Measurements from ENCODE around the gene YTHDC1. TPM values are rescaled to one million over a fixed set of nuclear protein-coding genes. Genes with fewer than 3 reads are reported as not detected.

The YTHDC1 gene
- total and polyA plus RNA-seq, 2 of the 13 experiments (the other 11 are each of a cell fraction or from before 2014, with no cell fraction given) = 37.3 to 56.8 TPM

- TF ChIP-seq PAXIP1 (CRISPR knock-in tag; conservative IDR thresholded peaks at IDR 0.05) (no peak), ZNF652 (CRISPR knock-in tag; IDR thresholded peaks at IDR 0.05; ENCODE audit: borderline replicate concordance, low read depth) (no peak), ELF3 (CRISPR knock-in tag; IDR thresholded peaks at IDR 0.05) (no peak), PTBP1 (IDR thresholded peaks at IDR 0.05; ENCODE audit: low read depth, low read length, poor library complexity, severe bottlenecking) (no peak)
Measured at GRCh38 chr4:68352791-68353190, 2.9 kb upstream of the YTHDC1 start (continued).

- no TSS peak for BruUV-seq (replicated peaks)
- Histone ChIP-seq H3K27ac (ENCODE audit: extremely low read length, insufficient read depth, low read length) (peak overlapping the region; percentile 89), H3K4me3 (replicated peaks in 1 of 3; ENCODE audit: insufficient read depth in 1 of 3, low read depth in 2 of 3, low read length in 3 of 3) (peak overlapping the region; percentile 86 to 96 (median 90)), H3K27me3 (ENCODE audit: control insufficient read depth in 1 of 2, insufficient read depth in 2 of 2, low read length in 2 of 2) (no peaks in the 10 kb centered on the region; a peak in 1 of 5 replicates), H3K4me2 (ENCODE audit: low read depth, low read length) (peak overlapping the region; percentile 88), H3K9ac (ENCODE audit: insufficient read depth, low read depth, low read length) (peak overlapping the region; percentile 97), H2AFZ (ENCODE audit: low read length) (no peak overlapping the region), H3K79me2 (ENCODE audit: insufficient read depth, low read length) (peaks cover 55% of the 10 kb centered on the region), H3K9me3 (ENCODE audit: low read length) (no peaks in the 10 kb centered on the region), H4K20me1 (ENCODE audit: insufficient read depth, low read length) (peaks cover 47% of the 10 kb centered on the region), H3K4me1 (ENCODE audit: insufficient read depth, low read length) (peaks cover 37% of the 10 kb centered on the region), H3K36me3 (replicated peaks in 1 of 2; ENCODE audit: control insufficient read depth in 1 of 2, insufficient read depth in 2 of 2, low read length in 2 of 2) (peaks cover 0 to 6% of the 10 kb centered on the region in 2 experiments; a peak in 2 of 5 replicates)
- ATAC-seq (peak; percentile 12), DNase-seq (ENCODE audit: low spot score) (no peak), FAIRE-seq (no peak)
- ChIA-PET POLR2A (interaction anchor here (0.6 kb wide), 1 partner anchor 750 kb away, joined by 3 read pairs; no protein-coding TSS in a partner anchor), CTCF (ENCODE audit: low intra/inter-chr PET ratio, low total read pairs) (no interaction called here)
- TF ChIP-seq ZNF543 (CRISPR knock-in tag; IDR thresholded peaks at IDR 0.05) (peak; percentile 34), CHD2 (IDR thresholded peaks at IDR 0.05; ENCODE audit: low read depth, low read length) (peak; percentile 24; the same call in 1 of the 2 replicates), CERS6 (CRISPR knock-in tag; IDR thresholded peaks at IDR 0.05) (no peak), SIN3A (IDR thresholded peaks at IDR 0.05; ENCODE audit: borderline replicate concordance, low read depth, low read length) (0 out of 2 replicates have a peak, but pooled peaks have one; percentile 2), ZNF280B (CRISPR knock-in tag; IDR thresholded peaks at IDR 0.05; ENCODE audit: borderline replicate concordance) (no peak), DMTF1 (CRISPR knock-in tag; IDR thresholded peaks at IDR 0.05) (0 out of 2 replicates have a peak, but pooled peaks have one; percentile 1), ZNF782 (CRISPR knock-in tag; IDR thresholded peaks at IDR 0.05; ENCODE audit: borderline replicate concordance) (no peak)
- WGBS (ENCODE audit: low lambda C conversion rate) = 2% methylated on average over 10 of the region's 14 CpGs
- in situ Hi-C loops (cut with HindIII; ENCODE audit: extremely low pct_ligation_motif_present, low pct_unique_long_range_greater_than_20kb) (no loop called here), intact Hi-C loops (cut with micrococcal nuclease; ENCODE audit: unreplicated experiment) (no loop called here)
Measured at GRCh38 chr4:68349279-68349648, 626 bp downstream of the YTHDC1 start.
